ENCODE results near the gene MB21D2. TPM values are rescaled to one million over a fixed set of nuclear protein-coding genes. Genes with fewer than 3 reads are reported as not detected.

MB21D2 gene
- total and polyA plus RNA-seq, 2 of the 8 experiments (the other 6 are each of a cell fraction or from before 2014, with no cell fraction given), result 10.0 to 21.0 TPM

- H3K23me2 ChIP-seq (ENCODE audit: low read depth, low read length), result no peaks in the 10 kb centered on the region
- no peaks in the 10 kb centered on the region for H3K27me3 ChIP-seq (replicated peaks in 1 of 4; ENCODE audit: control insufficient read depth in 3 of 4, extremely low read depth in 1 of 4, insufficient read depth in 3 of 4, low read length in 3 of 4)
- H3K27ac ChIP-seq (ENCODE audit: low read depth, low read length), result no peak overlapping the region
- no peak overlapping the region for H4K5ac ChIP-seq (ENCODE audit: insufficient read length, low read depth, low read length)
- no peak overlapping the region for H3K23ac ChIP-seq (ENCODE audit: insufficient read length)
- no peak overlapping the region for H3K14ac ChIP-seq (ENCODE audit: insufficient read length)
- no peak overlapping the region for H3K56ac ChIP-seq (replicated peaks; ENCODE audit: insufficient read length, low read depth, low read length)
- H3K4me3 ChIP-seq (ENCODE audit: extremely low read depth in 1 of 4, insufficient read depth in 2 of 4, low read depth in 3 of 4, low read length in 4 of 4), result no peak overlapping the region
- H2AK5ac ChIP-seq (ENCODE audit: low read depth, low read length), result no peak overlapping the region
- H2BK15ac ChIP-seq (ENCODE audit: low read length), result no peak overlapping the region
- no peak overlapping the region for H2BK5ac ChIP-seq (ENCODE audit: low read depth, low read length)
- H4K8ac ChIP-seq (ENCODE audit: extremely low read depth, insufficient read depth, low read length), result no peak overlapping the region
- no peak for FAIRE-seq
- no peak for TF ChIP-seq NANOG (IDR thresholded peaks at IDR 0.05; ENCODE audit: insufficient read depth, low read depth, low read length, poor library complexity, severe bottlenecking)
- TF ChIP-seq SIX5 (IDR thresholded peaks at IDR 0.05; ENCODE audit: low read depth, low read length), result no peak
- TF ChIP-seq POLR2AphosphoS5 (IDR thresholded peaks at IDR 0.05; ENCODE audit: low read depth, low read length), result no peak
- TF ChIP-seq RAD21 (IDR thresholded peaks at IDR 0.05 in 1 of 2, conservative IDR thresholded peaks at IDR 0.05 in 1 of 2; ENCODE audit: low read depth in 2 of 2, low read length in 2 of 2), result no peak
- H4K20me1 ChIP-seq (replicated peaks in 1 of 2; ENCODE audit: control insufficient read depth in 1 of 2, insufficient read depth in 2 of 2, low read length in 2 of 2), result no peaks in the 10 kb centered on the region
- H2BK12ac ChIP-seq (ENCODE audit: low read depth, low read length), result no peak overlapping the region
- H3K79me2 ChIP-seq (ENCODE audit: control insufficient read depth in 1 of 2, insufficient read depth in 2 of 2, low read length in 2 of 2), result peaks cover 0 to 26% of the 10 kb centered on the region in 2 experiments; a peak in 2 of 4 replicates
- no peak overlapping the region for H2BK120ac ChIP-seq (replicated peaks; ENCODE audit: low read depth, low read length)
- H2AFZ ChIP-seq (ENCODE audit: low read length), result no peak overlapping the region
- 88% methylated on average over 5 of the region's 5 CpGs; no CpG with 5 or more reads in 1 of the 2 experiments for WGBS, 2 experiments (ENCODE audit: extremely low coverage in 1 of 2, insufficient coverage in 1 of 2, insufficient read length in 1 of 2, insufficient replicate concordance in 2 of 2, low coverage in 1 of 2, low lambda C conversion rate in 2 of 2, missing lambda C conversion rate in 1 of 2)
- no peak overlapping the region for H3K4me2 ChIP-seq (ENCODE audit: insufficient read depth in 1 of 2, low read depth in 2 of 2, low read length in 2 of 2)
- peaks cover 0 to 3% (median 0%) of the 10 kb centered on the region in 4 experiments; a peak in 1 of 7 replicates for H3K4me1 ChIP-seq (replicated peaks in 1 of 4; ENCODE audit: control insufficient read depth in 3 of 4, insufficient read depth in 4 of 4, low read length in 3 of 4)
- DNase-seq (ENCODE audit: low read depth in 1 of 2, low spot score in 2 of 2), result no peak
- CTCF ChIA-PET (ENCODE audit: partially characterized antibody), result interaction anchor here (0.8 to 6.6 kb wide), 12 partner anchors 11 to 357 kb away, joined by 3 to 77 read pairs (median 4); no protein-coding TSS in a partner anchor
- H3K18ac ChIP-seq (ENCODE audit: extremely low read depth, low read length), result no peak overlapping the region
- H3K36me3 ChIP-seq (ENCODE audit: control insufficient read depth in 2 of 4, insufficient read depth in 4 of 4, low read length in 3 of 4), result peaks cover 0 to 11% (median 2%) of the 10 kb centered on the region in 4 experiments; a peak in 3 of 8 replicates
- no peak overlapping the region for H3K9ac ChIP-seq (replicated peaks in 1 of 4; ENCODE audit: extremely low read depth in 1 of 4, low read depth in 3 of 4, low read length in 3 of 4)
- H4K91ac ChIP-seq (replicated peaks; ENCODE audit: insufficient read length, low read length), result no peak overlapping the region
- no peaks in the 10 kb centered on the region for H3K9me3 ChIP-seq (ENCODE audit: insufficient read depth in 2 of 2, low read depth in 1 of 2, low read length in 1 of 2)
- H3K79me1 ChIP-seq (ENCODE audit: low read depth, low read length), result peaks cover 2% of the 10 kb centered on the region; the same call in 1 of the 2 replicates
- POLR2A ChIA-PET (ENCODE audit: partially characterized antibody), result no interaction called here
- no peak overlapping the region for H3K4ac ChIP-seq (replicated peaks; ENCODE audit: insufficient read length, low read depth, low read length)
- H2BK20ac ChIP-seq (ENCODE audit: low read length), result no peak overlapping the region
Measured at GRCh38 chr3:192801985-192802384, 115.7 kb downstream of the MB21D2 start.

All from H1 (cell line).